Activated CD4-positive, alpha-beta memory T cell treated with anti-CD3 and anti-CD28 coated beads, Interleukin-2, amount 10 ng/mL, durations not matched to agents 7 days and 5 days (primary cell): Measurements from ENCODE around the gene PHAX. TPM values are rescaled to one million over a fixed set of nuclear protein-coding genes. Genes with fewer than 3 reads are reported as not detected.
A peak's percentile ranks its signal among the peaks of the same experiment; 100 is the strongest.
"Not testable (repeated sequence)": the region's sequence is repeated elsewhere in the genome, so short reads cannot be mapped to it uniquely, and the experiment has no call there.

Experiments used
- CTCF ChIA-PET: fragments of 350-600 bp; sonication (Branson Sonifier 250); formaldehyde crosslinking; loops from one replicate; lab custom pipeline; 2021; ENCODE audit warnings: antibody characterized with exemption, inconsistent platforms; lab: Charles Lee
- POLR2A ChIA-PET: fragments of 350-600 bp; sonication (Branson Sonifier 250); formaldehyde crosslinking; loops from one replicate; lab custom pipeline; 2021; ENCODE audit warnings: antibody characterized with exemption; lab: Charles Lee
- DNase-seq: peaks from one replicate; pipeline ENCODE4 v3.0.0-alpha.2; 2020
- H3K27ac Mint-ChIP-seq: one replicate; pipeline ENCODE4 v1.8.0; 2021; ENCODE audit warnings: mild to moderate bottlenecking, mixed read lengths
- H3K27me3 Mint-ChIP-seq: one replicate; pipeline ENCODE4 v1.8.0; 2021; ENCODE audit warnings: mixed read lengths
- H3K36me3 Mint-ChIP-seq: one replicate; pipeline ENCODE4 v1.8.0; 2021; ENCODE audit warnings: low read depth, mixed read lengths
- H3K4me1 Mint-ChIP-seq: one replicate; pipeline ENCODE4 v1.8.0; 2021; ENCODE audit warnings: mixed read lengths
- H3K4me3 Mint-ChIP-seq: one replicate; pipeline ENCODE4 v1.8.0; 2021; ENCODE audit warnings: mild to moderate bottlenecking, mixed read lengths
- H3K9me3 Mint-ChIP-seq: one replicate; pipeline ENCODE4 v1.8.0; 2021; ENCODE audit warnings: mixed read lengths
- total RNA-seq, 2 experiments: library from RNA; stranded (reverse); gene quantifications; one replicate each; pipeline ENCODE4 v1.2.3, GENCODE V29; 2021

PHAX gene, protein sequence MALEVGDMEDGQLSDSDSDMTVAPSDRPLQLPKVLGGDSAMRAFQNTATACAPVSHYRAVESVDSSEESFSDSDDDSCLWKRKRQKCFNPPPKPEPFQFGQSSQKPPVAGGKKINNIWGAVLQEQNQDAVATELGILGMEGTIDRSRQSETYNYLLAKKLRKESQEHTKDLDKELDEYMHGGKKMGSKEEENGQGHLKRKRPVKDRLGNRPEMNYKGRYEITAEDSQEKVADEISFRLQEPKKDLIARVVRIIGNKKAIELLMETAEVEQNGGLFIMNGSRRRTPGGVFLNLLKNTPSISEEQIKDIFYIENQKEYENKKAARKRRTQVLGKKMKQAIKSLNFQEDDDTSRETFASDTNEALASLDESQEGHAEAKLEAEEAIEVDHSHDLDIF
- 10 to 100 TPM; 31.5 to 33.8 TPM for total RNA-seq

- Mint-ChIP-seq H3K4me1 (peaks cover 34% of the 10 kb centered on the region), H3K27ac (peak within 1 kb of the TSS; percentile 89), H3K9me3 (no peaks in the 10 kb centered on the region), H3K36me3 (peaks cover 20% of the 10 kb centered on the region), H3K27me3 (peaks cover 6% of the 10 kb centered on the region), H3K4me3 (peak within 1 kb of the TSS; percentile 97)
- DNase-seq: peak; percentile 77
- CTCF ChIA-PET: interaction anchor here (0.8 to 2.2 kb wide), 19 partner anchors 8 to 892 kb away, joined by 3 to 14 read pairs (median 4); partner anchors contain the start of gene C5orf63
- POLR2A ChIA-PET: interaction anchor here (0.8 to 2.0 kb wide), 9 partner anchors 9 to 261 kb away, joined by 3 to 17 read pairs (median 3); partner anchors contain the start of gene GRAMD2B
These were observed at the start of gene PHAX for GRCh38 chr5:126600631-126601511. Gene PHAX (plus strand): TSS chr5:126600947. CDS start chr5:126600963, 16 bp downstream.

- Mint-ChIP-seq H3K27me3 (no peaks in the 10 kb centered on the region), H3K4me3 (no peak overlapping the region), H3K36me3 (no peaks in the 10 kb centered on the region), H3K27ac (no peak overlapping the region), H3K4me1 (no peaks in the 10 kb centered on the region), H3K9me3 (no peaks in the 10 kb centered on the region)
- POLR2A ChIA-PET: no interaction called here
- CTCF ChIA-PET: interaction anchor here (1.2 kb wide), 1 partner anchor 53 kb away, joined by 3 read pairs; no protein-coding TSS in a partner anchor
- DNase-seq: no peak
These were observed 48.1 kb upstream of the PHAX start for GRCh38 chr5:126552614-126553013.

DNA sequence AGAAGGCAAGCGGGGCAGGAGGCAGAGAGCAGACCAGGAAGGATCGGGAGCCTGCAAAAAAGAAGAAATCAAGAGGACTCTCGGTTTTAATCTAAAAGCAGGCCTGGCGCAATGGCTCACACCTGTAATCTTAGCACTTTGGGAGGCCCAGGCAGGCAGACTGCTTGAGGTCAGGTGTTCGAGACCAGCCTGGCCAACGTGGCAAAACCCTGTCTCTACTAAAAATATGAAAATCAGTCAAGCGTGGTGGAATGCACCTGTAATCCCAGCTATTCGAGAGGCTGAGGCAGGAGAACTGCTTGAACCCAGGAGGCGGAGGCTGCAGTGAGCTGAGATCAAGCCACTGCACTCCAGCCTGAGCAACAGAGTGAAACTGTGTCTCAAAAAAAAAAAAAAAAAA lies 45.6 kb upstream of the PHAX start:
- H3K4me1 Mint-ChIP-seq, H3K9me3 Mint-ChIP-seq, H3K36me3 Mint-ChIP-seq, H3K27ac Mint-ChIP-seq, H3K4me3 Mint-ChIP-seq, CTCF ChIA-PET, H3K27me3 Mint-ChIP-seq, POLR2A ChIA-PET, DNase-seq: not testable (repeated sequence)

DNA sequence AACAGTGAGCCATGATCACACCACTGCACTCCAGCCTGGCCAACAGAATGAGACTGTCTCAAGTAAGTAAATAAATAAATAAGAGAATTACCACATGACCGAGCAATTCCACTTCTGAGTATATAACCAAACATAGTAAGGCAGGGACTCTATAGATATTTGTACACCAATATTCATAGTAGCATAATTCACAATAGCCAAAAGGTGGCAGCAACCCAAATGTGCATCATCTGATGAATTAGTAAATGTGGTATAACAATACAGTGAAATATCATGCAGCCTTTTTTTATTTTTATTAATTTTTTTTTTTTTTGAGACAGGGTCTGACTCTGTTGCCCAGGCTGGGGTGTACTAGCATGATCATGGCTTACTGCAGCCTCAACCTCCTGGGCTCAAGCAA lies 38.8 kb upstream of the PHAX start:
- Mint-ChIP-seq H3K36me3 (no peaks in the 10 kb centered on the region), H3K4me3 (no peak overlapping the region), H3K4me1 (no peaks in the 10 kb centered on the region), H3K27me3 (no peaks in the 10 kb centered on the region), H3K9me3 (no peaks in the 10 kb centered on the region), H3K27ac (no peak overlapping the region)
- POLR2A ChIA-PET: no interaction called here
- CTCF ChIA-PET: interaction anchor here (0.7 kb wide), 1 partner anchor 43 kb away, joined by 3 read pairs; no protein-coding TSS in a partner anchor
- DNase-seq: no peak

DNA sequence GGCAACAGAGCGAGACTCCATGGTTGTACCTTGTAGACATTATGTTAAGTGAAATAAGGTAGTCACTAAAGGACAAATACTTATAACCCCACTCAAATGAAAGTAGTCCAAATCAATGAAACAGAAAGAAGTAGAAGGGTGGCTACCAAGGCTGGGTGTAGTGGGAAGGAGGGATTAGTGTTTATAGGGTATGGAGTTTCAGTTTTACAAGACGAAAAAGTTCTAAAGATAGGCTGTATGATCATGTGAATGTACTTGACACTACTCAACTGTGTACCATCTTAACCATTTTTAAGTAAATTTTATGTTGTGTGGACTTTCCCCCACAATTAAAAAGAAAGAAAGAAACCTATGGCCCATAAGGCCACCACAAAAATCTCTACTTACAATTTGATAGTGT lies 37.9 kb upstream of the PHAX start:
- H3K4me1 Mint-ChIP-seq: no peaks in the 10 kb centered on the region
- no peaks in the 10 kb centered on the region for H3K9me3 Mint-ChIP-seq
- DNase-seq: no peak
- no peak overlapping the region for H3K4me3 Mint-ChIP-seq
- no peaks in the 10 kb centered on the region for H3K27me3 Mint-ChIP-seq
- no peak overlapping the region for H3K27ac Mint-ChIP-seq
- POLR2A ChIA-PET: no interaction called here
- H3K36me3 Mint-ChIP-seq: no peaks in the 10 kb centered on the region
- CTCF ChIA-PET: interaction anchor here (0.7 kb wide), 1 partner anchor 44 kb away, joined by 3 read pairs; no protein-coding TSS in a partner anchor

DNA sequence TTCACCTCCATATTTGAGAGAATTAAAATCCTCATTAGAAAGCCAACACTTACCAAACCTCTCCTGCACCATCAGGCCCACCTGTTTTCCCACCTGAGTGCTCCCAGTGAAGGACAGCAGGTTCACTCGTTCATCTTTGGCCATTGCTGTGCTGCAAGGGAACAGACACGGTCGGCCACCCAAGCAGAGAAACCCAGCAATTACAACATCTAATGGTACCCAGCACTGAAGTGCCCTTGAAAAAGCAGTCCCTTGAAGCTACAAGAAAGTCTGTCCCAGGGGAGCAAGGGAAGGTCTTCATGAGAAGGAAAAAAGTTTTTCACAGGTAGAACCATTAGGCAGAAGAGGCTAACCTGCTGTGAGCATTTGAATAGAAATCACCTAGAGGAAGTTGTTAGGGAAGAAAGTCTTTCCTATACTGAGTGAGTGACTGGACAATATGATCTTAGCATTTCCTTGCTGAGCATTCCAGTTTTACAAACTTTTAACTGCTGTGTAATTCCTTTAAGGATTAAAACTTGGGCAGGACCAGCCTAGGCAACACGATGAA lies 32.5 kb upstream of the PHAX start:
- no peak for DNase-seq
- ChIA-PET POLR2A (no interaction called here), CTCF (no interaction called here)

DNA sequence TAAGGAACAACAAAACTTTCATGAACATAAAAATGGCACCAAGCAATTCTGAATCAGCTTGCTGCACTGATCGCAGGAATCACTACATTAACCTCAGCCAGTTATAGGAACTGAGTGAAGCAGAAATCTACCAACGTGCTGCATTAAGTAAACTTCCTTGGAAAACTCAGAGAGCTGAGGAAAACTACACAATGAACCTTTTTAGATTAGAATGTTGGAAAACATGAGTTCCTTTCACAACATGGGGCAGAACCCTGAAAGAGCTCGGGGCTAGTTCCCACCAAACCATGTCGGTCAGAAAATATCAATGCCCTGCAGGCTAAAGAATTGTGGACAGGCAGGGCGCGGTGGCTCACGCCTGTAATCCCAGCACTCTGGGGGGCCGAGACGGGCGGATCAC lies 25.1 kb upstream of the PHAX start:
- H3K27ac Mint-ChIP-seq: no peak overlapping the region
- no peaks in the 10 kb centered on the region for H3K9me3 Mint-ChIP-seq
- no peaks in the 10 kb centered on the region for H3K36me3 Mint-ChIP-seq
- POLR2A ChIA-PET: no interaction called here
- no peak for DNase-seq
- H3K4me3 Mint-ChIP-seq: no peak overlapping the region
- CTCF ChIA-PET: interaction anchor here (1.1 kb wide), 1 partner anchor 236 kb away, joined by 3 read pairs; no protein-coding TSS in a partner anchor
- peaks cover 2% of the 10 kb centered on the region for H3K27me3 Mint-ChIP-seq
- H3K4me1 Mint-ChIP-seq: no peaks in the 10 kb centered on the region

More for the DNA sequence above, 32.5 kb upstream of the PHAX start:
- Mint-ChIP-seq H3K4me1 (no peaks in the 10 kb centered on the region), H3K27ac (no peak overlapping the region), H3K9me3 (no peaks in the 10 kb centered on the region), H3K36me3 (no peaks in the 10 kb centered on the region), H3K27me3 (peaks cover 2% of the 10 kb centered on the region), H3K4me3 (no peak overlapping the region)

DNA sequence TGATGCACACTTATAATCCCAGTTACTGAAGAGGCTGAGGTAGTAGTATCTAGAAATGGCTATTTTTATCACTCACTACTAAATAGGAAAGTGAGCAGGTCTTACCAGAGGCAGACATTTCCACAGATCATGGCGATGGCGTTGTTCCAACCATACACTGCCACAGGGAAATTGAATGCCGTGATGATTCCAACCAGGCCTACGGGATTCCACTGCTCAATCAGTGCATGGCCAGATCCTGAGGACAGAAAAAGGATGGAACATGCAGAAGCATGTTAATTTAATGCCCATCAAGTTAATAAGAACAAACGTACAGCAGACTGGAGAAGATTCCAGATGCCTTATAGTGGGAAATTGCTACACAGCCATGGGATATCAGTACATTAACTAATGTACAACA lies 23.8 kb upstream of the PHAX start:
- H3K4me3 Mint-ChIP-seq: no peak overlapping the region
- no peaks in the 10 kb centered on the region for H3K36me3 Mint-ChIP-seq
- H3K4me1 Mint-ChIP-seq: no peaks in the 10 kb centered on the region
- no peak for DNase-seq
- no peak overlapping the region for H3K27ac Mint-ChIP-seq
- CTCF ChIA-PET: no interaction called here
- no peaks in the 10 kb centered on the region for H3K9me3 Mint-ChIP-seq
- POLR2A ChIA-PET: no interaction called here
- H3K27me3 Mint-ChIP-seq: peaks cover 2% of the 10 kb centered on the region

- Mint-ChIP-seq H3K27me3 (no peaks in the 10 kb centered on the region), H3K4me1 (no peaks in the 10 kb centered on the region), H3K27ac (no peak overlapping the region), H3K9me3 (no peaks in the 10 kb centered on the region), H3K36me3 (no peaks in the 10 kb centered on the region), H3K4me3 (no peak overlapping the region)
- CTCF ChIA-PET: no interaction called here
- POLR2A ChIA-PET: no interaction called here
- no peak for DNase-seq
These were observed 23.3 kb upstream of the PHAX start for GRCh38 chr5:126577415-126577814.

GRCh38 chr5:126579716-126580115 lies 21.0 kb upstream of the PHAX start:
- no peak overlapping the region for H3K27ac Mint-ChIP-seq
- CTCF ChIA-PET: interaction anchor here (1.4 kb wide), 1 partner anchor 21 kb away, joined by 6 read pairs; the partner anchor contains the start of gene PHAX
- POLR2A ChIA-PET: no interaction called here
- H3K9me3 Mint-ChIP-seq: no peaks in the 10 kb centered on the region
- no peak overlapping the region for H3K4me3 Mint-ChIP-seq
- H3K4me1 Mint-ChIP-seq: no peaks in the 10 kb centered on the region
- no peak for DNase-seq
- H3K36me3 Mint-ChIP-seq: no peaks in the 10 kb centered on the region
- peaks cover 2% of the 10 kb centered on the region for H3K27me3 Mint-ChIP-seq

GRCh38 chr5:126583761-126584160 lies 17.0 kb upstream of the PHAX start:
- ChIA-PET CTCF (no interaction called here), POLR2A (no interaction called here)
- H3K27ac Mint-ChIP-seq: no peak overlapping the region

DNA sequence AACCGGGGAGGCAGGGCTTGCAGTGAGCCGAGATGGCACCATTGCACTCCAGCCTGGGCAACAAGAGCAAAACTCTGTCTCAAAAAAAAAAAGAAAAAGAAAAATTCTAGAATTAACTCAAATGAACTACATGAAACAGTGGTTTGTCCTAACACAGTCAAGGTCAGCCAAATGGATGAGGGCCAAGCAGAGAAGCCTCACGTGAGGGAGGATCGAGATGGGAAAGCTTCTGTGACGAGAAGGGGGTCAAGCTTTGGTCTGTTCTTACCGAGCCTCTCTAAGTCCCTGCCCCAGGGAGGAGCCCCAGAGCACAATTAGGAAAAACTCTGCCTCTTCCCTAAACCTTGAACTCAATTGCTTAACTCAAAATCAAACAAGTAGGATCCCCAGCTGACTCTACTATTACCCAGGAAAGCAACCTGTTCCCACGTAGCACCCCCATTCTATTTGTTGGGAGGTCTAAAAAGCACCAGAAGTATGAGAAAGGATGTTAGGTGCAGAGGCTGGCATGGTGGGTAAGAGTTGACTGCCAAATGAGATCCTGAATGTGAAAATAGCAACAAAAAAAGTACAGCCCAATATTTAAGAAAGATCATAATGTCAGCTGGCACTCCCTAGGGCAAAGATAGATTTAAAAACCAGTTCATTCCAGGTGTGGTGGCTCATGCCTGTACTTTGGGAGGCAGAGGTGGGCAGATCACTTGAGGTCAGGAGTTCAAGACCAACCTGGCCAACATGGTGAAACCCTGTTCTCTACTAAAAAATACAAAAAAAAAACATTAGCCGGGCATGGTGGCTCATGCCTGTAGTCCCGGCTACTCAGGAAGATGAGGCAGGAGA lies 13.0 kb upstream of the PHAX start:
- Mint-ChIP-seq H3K9me3 (no peaks in the 10 kb centered on the region), H3K27me3 (peaks cover 11% of the 10 kb centered on the region)
- POLR2A ChIA-PET: no interaction called here

More at GRCh38 chr5:126583761-126584160, 17.0 kb upstream of the PHAX start:
- no peaks in the 10 kb centered on the region for H3K9me3 Mint-ChIP-seq
- H3K36me3 Mint-ChIP-seq: no peaks in the 10 kb centered on the region
- peaks cover 9% of the 10 kb centered on the region for H3K27me3 Mint-ChIP-seq
- H3K4me3 Mint-ChIP-seq: no peak overlapping the region
- H3K4me1 Mint-ChIP-seq: no peaks in the 10 kb centered on the region
- DNase-seq: no peak

More for the DNA sequence above, 13.0 kb upstream of the PHAX start:
- H3K4me3 Mint-ChIP-seq: no peak overlapping the region
- no peaks in the 10 kb centered on the region for H3K36me3 Mint-ChIP-seq
- CTCF ChIA-PET: no interaction called here
- no peaks in the 10 kb centered on the region for H3K4me1 Mint-ChIP-seq
- H3K27ac Mint-ChIP-seq: no peak overlapping the region
- DNase-seq: no peak
